GDM1 (cell line): ENCODE measurements around the gene FAM90A1.
"Not testable (repeated sequence)": the region's sequence is repeated elsewhere in the genome, so short reads cannot be mapped to it uniquely, and the experiment has no call there.

Experiments
- DNase-seq: peaks from one replicate; lab custom pipeline; 2025; lab: John Stamatoyannopoulos, UW

FAM90A1 gene

GRCh38 chr12:8226992-8227731, at the start of gene FAM90A1:
FAM90A1 (minus strand) TSS chr12:8227618; CDS start chr12:8224832, 2,786 bp downstream.
- peak; percentile 41 for DNase-seq

DNA sequence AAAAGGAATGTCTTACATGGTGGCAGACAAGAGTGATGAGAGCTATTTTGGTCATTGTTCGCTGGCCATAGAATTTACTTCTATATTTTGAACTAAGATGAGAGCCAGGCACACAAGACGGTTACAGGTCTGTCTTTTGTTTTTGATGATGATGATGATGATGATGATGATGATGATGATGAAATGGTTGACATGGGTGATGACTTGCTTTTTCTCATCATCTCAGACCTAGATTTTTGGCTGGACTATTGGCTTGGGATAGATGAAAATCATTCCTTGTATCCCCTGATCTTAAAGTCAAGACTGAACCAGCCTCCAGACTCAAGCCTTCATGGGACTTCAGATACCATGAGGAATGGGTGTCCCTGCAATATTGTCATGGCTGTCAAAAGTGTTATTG, 49.0 kb upstream of the FAM90A1 start:
- not testable (repeated sequence) for DNase-seq

GRCh38 chr12:8266706-8267105, 39.3 kb upstream of the FAM90A1 start:
- not testable (repeated sequence) for DNase-seq

GRCh38 chr12:8264236-8264635, 36.8 kb upstream of the FAM90A1 start:
- DNase-seq, result not testable (repeated sequence)

- DNase-seq, result not testable (repeated sequence)
These were observed 33.7 kb upstream of the FAM90A1 start for GRCh38 chr12:8261111-8261554.

GRCh38 chr12:8256356-8256755, 28.9 kb upstream of the FAM90A1 start:
- DNase-seq, result not testable (repeated sequence)

GRCh38 chr12:8254705-8255104, 27.3 kb upstream of the FAM90A1 start:
- not testable (repeated sequence) for DNase-seq

DNA sequence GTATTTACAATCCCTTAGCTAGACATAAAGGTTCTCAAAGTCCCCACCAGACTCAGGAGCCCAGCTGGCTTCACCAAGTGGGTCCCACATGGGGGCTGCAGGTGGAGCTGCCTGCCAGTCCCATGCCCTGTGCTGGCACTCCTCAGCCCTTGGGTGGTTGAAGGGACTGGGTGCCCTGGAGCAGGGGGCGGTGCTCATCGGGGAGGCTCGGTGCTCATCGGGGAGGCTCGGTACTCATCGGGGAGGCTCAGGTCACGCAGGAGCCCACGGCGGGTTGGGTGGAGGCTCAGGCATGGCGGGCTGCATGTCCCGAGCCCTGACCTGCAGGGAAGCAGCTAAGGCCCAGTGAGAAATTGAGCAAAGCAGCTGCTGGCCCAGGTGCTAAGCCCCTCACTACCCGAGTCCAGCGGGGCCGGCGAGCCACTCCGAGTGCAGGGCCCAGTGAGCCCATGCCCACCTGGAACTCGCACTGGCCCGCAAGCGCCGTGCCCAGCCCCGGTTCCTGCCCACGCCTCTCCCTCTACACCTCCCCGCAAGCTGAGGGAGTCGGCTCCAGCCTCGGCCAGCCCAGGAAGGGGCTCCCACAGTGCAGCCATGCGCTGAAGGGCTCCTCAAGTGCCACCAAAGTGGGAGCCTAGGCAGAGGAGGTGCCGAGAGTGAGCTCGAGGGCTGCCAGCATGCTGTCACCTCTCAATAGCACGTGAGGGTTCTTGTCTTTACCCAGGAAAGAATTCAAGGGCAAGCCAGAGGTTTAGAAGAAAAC, 24.8 kb upstream of the FAM90A1 start:
- not testable (repeated sequence) for DNase-seq

- DNase-seq, result not testable (repeated sequence)
These were observed 24.2 kb upstream of the FAM90A1 start for GRCh38 chr12:8251616-8252015.

GRCh38 chr12:8246941-8247535, 19.6 kb upstream of the FAM90A1 start:
- DNase-seq, result not testable (repeated sequence)

GRCh38 chr12:8243682-8244161, 16.3 kb upstream of the FAM90A1 start:
- DNase-seq, result peak; percentile 51

- peak; percentile 93 for DNase-seq
These were observed 15.7 kb upstream of the FAM90A1 start for GRCh38 chr12:8242880-8243681.

- not testable (repeated sequence) for DNase-seq
These were observed 15.1 kb upstream of the FAM90A1 start for GRCh38 chr12:8242622-8242879.

DNA sequence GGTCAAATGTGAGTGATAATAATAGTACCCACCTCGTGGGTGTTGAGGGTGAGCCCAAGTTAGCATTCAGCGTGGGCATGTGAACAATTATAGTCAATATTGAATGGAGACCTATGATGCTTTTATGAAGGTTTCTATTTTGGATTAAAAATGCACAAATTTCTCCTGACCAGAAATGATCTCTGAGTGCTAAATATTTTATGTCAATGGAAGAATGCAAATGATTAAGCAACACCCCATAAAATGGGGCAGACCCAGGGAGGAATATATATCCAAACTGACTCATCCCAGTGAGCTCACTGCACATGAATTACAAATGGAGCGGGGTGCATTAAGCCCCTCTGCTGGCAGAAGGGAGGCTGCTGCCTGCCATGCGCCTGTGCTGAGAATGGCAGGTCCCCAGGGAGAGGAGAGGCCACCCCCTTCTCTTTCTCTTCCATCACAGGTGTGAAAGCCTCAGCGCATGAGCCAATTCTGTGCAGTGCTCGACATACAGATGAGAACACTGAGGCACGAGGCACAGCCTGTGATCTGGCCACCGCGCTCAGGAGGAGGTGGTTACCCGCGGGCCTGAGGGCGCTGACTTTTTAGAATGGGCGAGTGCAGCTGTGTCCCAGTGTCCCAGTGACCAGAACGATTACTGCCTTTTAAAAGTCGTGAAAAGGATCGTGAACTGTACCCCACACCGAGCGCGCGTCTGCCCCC, 14.7 kb upstream of the FAM90A1 start:
- DNase-seq, result not testable (repeated sequence)

GRCh38 chr12:8240340-8241114, 13.1 kb upstream of the FAM90A1 start:
- DNase-seq, result not testable (repeated sequence)

- DNase-seq, result not testable (repeated sequence)
These were observed 9.6 kb upstream of the FAM90A1 start for GRCh38 chr12:8237031-8237430.

- not testable (repeated sequence) for DNase-seq
These were observed 8.1 kb upstream of the FAM90A1 start for GRCh38 chr12:8235316-8236157.

DNA sequence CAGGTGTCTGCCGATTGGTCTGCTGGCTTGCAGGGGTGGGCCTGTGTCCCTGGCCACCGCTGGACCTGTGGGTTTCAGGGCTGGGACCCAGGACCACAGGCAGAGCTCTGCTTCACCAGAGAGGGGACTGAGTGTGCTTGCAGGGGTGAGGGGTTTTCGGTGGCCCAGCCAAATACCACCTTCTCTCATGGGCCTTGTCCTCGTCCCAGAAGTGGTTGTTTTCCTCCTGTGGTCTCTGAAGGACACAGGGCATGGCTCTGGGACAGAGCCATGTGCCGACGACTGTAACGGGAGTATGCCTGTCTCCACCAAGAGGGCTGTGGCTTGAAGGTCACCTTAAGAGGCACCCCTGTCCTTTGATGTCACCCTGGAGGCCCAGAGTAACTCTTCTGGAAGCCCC, 7.3 kb upstream of the FAM90A1 start:
- DNase-seq, result not testable (repeated sequence)

DNA sequence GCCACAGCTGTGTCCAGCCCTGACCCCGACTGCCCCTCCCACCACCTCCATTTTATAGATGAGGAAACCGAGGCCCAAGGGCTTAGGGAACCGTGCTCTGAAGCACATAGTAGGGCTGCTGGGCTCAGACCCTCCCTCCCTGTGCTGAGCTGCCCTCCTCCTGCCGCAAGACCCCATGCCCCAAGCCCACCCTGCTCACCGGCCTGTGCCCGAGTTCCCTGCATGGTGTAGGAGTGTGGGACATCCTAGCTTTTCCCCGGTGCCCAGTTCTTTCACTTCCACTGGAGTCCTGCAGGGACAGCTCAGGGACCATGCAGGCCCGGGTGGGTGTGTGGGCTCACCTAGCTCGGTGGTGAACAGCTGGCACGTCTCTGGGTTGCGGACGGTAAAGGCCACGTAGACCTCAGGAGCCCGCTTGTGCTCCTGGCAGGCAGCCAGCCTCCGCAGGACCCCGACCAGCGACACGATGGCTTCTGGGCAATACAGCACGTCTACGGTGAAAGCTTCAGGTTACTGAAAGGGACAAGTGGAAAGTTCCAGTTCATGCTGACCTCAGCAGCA, 6.6 kb upstream of the FAM90A1 start:
- not testable (repeated sequence) for DNase-seq
